Thyroid gland (tissue), 4 donors: ENCODE data around the gene GOLGA6L9. TPM values are rescaled to one million over a fixed set of nuclear protein-coding genes. Genes with fewer than 3 reads are reported as not detected.
"Not testable (repeated sequence)": the region's sequence is repeated elsewhere in the genome, so short reads cannot be mapped to it uniquely, and the experiment has no call there.

ENCODE experiments used
- DNase-seq, 2 donors: peaks; one replicate each; pipeline ENCODE4 v3.0.0-alpha.2; 2019
- H3K27ac ChIP-seq, 3 donors: fragments of 200-600 bp; sonication (generic); 1 replicate in 2 of 3; 2 replicates in 1 of 3; pipeline ENCODE4 v1.5.1; 2016 to 2019; ENCODE audit warnings: mild to moderate bottlenecking in 1 of 3, moderate library complexity in 1 of 3
- H3K27me3 ChIP-seq: fragments of 200-600 bp; sonication (generic); one replicate; pipeline ENCODE4 v1.5.1; 2019
- H3K36me3 ChIP-seq, 2 donors: fragments of 200-600 bp; sonication (generic); one replicate each; pipeline ENCODE4 v1.5.1; 2016 to 2019
- H3K4me1 ChIP-seq, 2 donors: fragments of 200-600 bp; sonication (generic); one replicate each; pipeline ENCODE4 v1.5.1; 2017 to 2019
- H3K4me3 ChIP-seq, 3 donors: fragments of 200-600 bp; sonication (generic); replicated peaks in 1 of 3; 1 replicate in 2 of 3; 2 replicates in 1 of 3; pipeline ENCODE4 v1.5.1; 2016; ENCODE audit warnings: mild to moderate bottlenecking in 1 of 3
- H3K9me3 ChIP-seq: fragments of 200-600 bp; sonication (generic); one replicate; pipeline ENCODE4 v1.5.1; 2017
- CTCF ChIP-seq, 6 experiments: fragments of 200-600 bp in 3 of 6; fragments of 450-650 bp in 3 of 6; sonication (generic) in 3 of 6; IDR thresholded peaks; one replicate each; pipeline ENCODE4 v1.5.1; 2016 to 2019; ENCODE audit warnings: antibody characterized with exemption in 6 of 6, mild to moderate bottlenecking in 2 of 6, inconsistent platforms in 1 of 6, moderate library complexity in 1 of 6
- POLR2A ChIP-seq, 2 donors: fragments of 450-650 bp; IDR thresholded peaks; one replicate each; pipeline ENCODE4 v1.6.1; 2017; ENCODE audit warnings: antibody characterized with exemption in 2 of 2, mild to moderate bottlenecking in 2 of 2, moderate library complexity in 1 of 2
- WGBS, 2 donors: methylation state at CpG; one replicate each; pipeline ENCODE4 v1.1.5; 2017; 5-methylcytosine and 5-hydroxymethylcytosine counted together
- intact Hi-C: fragments of 100-400 bp; cut with DNase I; formaldehyde crosslinking; loops from one replicate; pipeline ENCODE4 v1.15.1; 2023
- total RNA-seq, 4 donors: library from RNA; depleted of rRNA; stranded (reverse); fragments of >200 nt; gene quantifications; one replicate each; pipeline ENCODE4 v1.2.3, GENCODE V29; 2016

Gene GOLGA6L9
- 1 to 10 TPM; 3.3 to 5.2 (median 3.7) TPM for total RNA-seq

- H3K36me3 ChIP-seq, H3K27ac ChIP-seq, H3K4me1 ChIP-seq, intact Hi-C loops, H3K4me3 ChIP-seq, DNase-seq, H3K9me3 ChIP-seq, H3K27me3 ChIP-seq: not testable (repeated sequence)
- WGBS, 2 donors, result 95 to 97% methylated on average over 7 of the region's 9 CpGs
These were observed at the start of gene GOLGA6L9 for GRCh38 chr15:82429693-82430092. Gene GOLGA6L9, plus strand, starts transcription at chr15:82429816. Its CDS starts 264 bp downstream, at chr15:82430080.

- DNase-seq, H3K27me3 ChIP-seq, H3K4me1 ChIP-seq, H3K36me3 ChIP-seq, intact Hi-C loops, H3K4me3 ChIP-seq, H3K27ac ChIP-seq, H3K9me3 ChIP-seq: not testable (repeated sequence)
- WGBS, 2 donors, result 88 to 92% methylated on average over 11 of the region's 11 CpGs
These were observed 48.2 kb upstream of the GOLGA6L9 start for GRCh38 chr15:82381330-82381955.

GRCh38 chr15:82387209-82387608 lies 42.4 kb upstream of the GOLGA6L9 start:
- intact Hi-C loops, result not testable (repeated sequence)

GRCh38 chr15:82390152-82390551 lies 39.5 kb upstream of the GOLGA6L9 start:
- H3K27ac ChIP-seq, H3K4me1 ChIP-seq, H3K27me3 ChIP-seq, H3K36me3 ChIP-seq, intact Hi-C loops, DNase-seq, H3K4me3 ChIP-seq, H3K9me3 ChIP-seq: not testable (repeated sequence)
- 93 to 94% methylated on average over 3 of the region's 3 CpGs for WGBS, 2 donors

More at GRCh38 chr15:82387209-82387608, 42.4 kb upstream of the GOLGA6L9 start:
- not testable (repeated sequence) for H3K4me1 ChIP-seq, H3K9me3 ChIP-seq, H3K36me3 ChIP-seq, H3K27ac ChIP-seq, H3K4me3 ChIP-seq, H3K27me3 ChIP-seq, DNase-seq

GRCh38 chr15:82392077-82392476 lies 37.5 kb upstream of the GOLGA6L9 start:
- H3K27me3 ChIP-seq, H3K9me3 ChIP-seq, H3K36me3 ChIP-seq, intact Hi-C loops, H3K4me3 ChIP-seq, H3K4me1 ChIP-seq, DNase-seq, H3K27ac ChIP-seq: not testable (repeated sequence)
- 94 to 98% methylated on average over 1 of the region's 1 CpG for WGBS, 2 donors

GRCh38 chr15:82393671-82394070 lies 35.9 kb upstream of the GOLGA6L9 start:
- Histone ChIP-seq H3K4me3 (no peak overlapping the region), H3K27me3 (no peaks in the 10 kb centered on the region), H3K9me3 (no peaks in the 10 kb centered on the region), H3K4me1 (no peaks in the 10 kb centered on the region), H3K27ac (no peak overlapping the region), H3K36me3 (no peaks in the 10 kb centered on the region)
- no peak for DNase-seq
- intact Hi-C loops, result no loop called here
- TF ChIP-seq CTCF (IDR thresholded peaks at IDR 0.05) (no peak), POLR2A (IDR thresholded peaks at IDR 0.05) (no peak)
- 92 to 93% methylated on average over 4 of the region's 4 CpGs for WGBS, 2 donors

- H3K27ac ChIP-seq, H3K4me3 ChIP-seq, intact Hi-C loops, H3K4me1 ChIP-seq, DNase-seq, H3K9me3 ChIP-seq, H3K27me3 ChIP-seq, H3K36me3 ChIP-seq: not testable (repeated sequence)
- WGBS, 2 donors, result 64 to 79% methylated on average over 2 to 3 of the region's 4 CpGs
These were observed 33.8 kb upstream of the GOLGA6L9 start for GRCh38 chr15:82395788-82396187.

- 93 to 96% methylated on average over 3 of the region's 3 CpGs for WGBS, 2 donors
- no peaks in the 10 kb centered on the region for H3K27me3 ChIP-seq
- DNase-seq, result no peak
These were observed 31.8 kb upstream of the GOLGA6L9 start for GRCh38 chr15:82397817-82398216.

More at GRCh38 chr15:82397817-82398216, 31.8 kb upstream of the GOLGA6L9 start:
- H3K9me3 ChIP-seq, result no peaks in the 10 kb centered on the region
- H3K36me3 ChIP-seq, result no peaks in the 10 kb centered on the region
- H3K4me1 ChIP-seq, result no peaks in the 10 kb centered on the region
- intact Hi-C loops, result no loop called here
- H3K27ac ChIP-seq, result no peak overlapping the region
- TF ChIP-seq CTCF (IDR thresholded peaks at IDR 0.05) (no peak), POLR2A (IDR thresholded peaks at IDR 0.05) (no peak)
- H3K4me3 ChIP-seq, result no peak overlapping the region
